HG03064 (cell line): ENCODE measurements around the gene TMPRSS9.
A peak's percentile ranks its signal among the peaks of the same experiment; 100 is the strongest.
"Not testable (repeated sequence)": the region's sequence is repeated elsewhere in the genome, so short reads cannot be mapped to it uniquely, and the experiment has no call there.

Experiments
- ATAC-seq: cut with Tn5 transposase; IDR thresholded peaks from one replicate; pipeline ENCODE4 v1.9.1; 2021; ENCODE audit warnings: low read depth; ENCODE audit not compliant: unreplicated experiment

Gene TMPRSS9

GRCh38 chr19:2454199-2454961 lies 94.3 kb downstream of the TMPRSS9 start:
- no peak for ATAC-seq

- ATAC-seq: no peak
Observed at GRCh38 chr19:2454962-2455850, 95.1 kb downstream of the TMPRSS9 start.

GRCh38 chr19:2455851-2456570 lies 95.9 kb downstream of the TMPRSS9 start:
- ATAC-seq: no peak

GRCh38 chr19:2457394-2458037 lies 97.5 kb downstream of the TMPRSS9 start:
- ATAC-seq: no peak

GRCh38 chr19:2458054-2458453 lies 98.0 kb downstream of the TMPRSS9 start:
- no peak for ATAC-seq

- ATAC-seq: not testable (repeated sequence)
Observed at GRCh38 chr19:2458776-2459175, 98.7 kb downstream of the TMPRSS9 start.

GRCh38 chr19:2460245-2460644 lies 100.2 kb downstream of the TMPRSS9 start:
- no peak for ATAC-seq

- no peak for ATAC-seq
Observed at GRCh38 chr19:2461751-2462634, 101.9 kb downstream of the TMPRSS9 start.

GRCh38 chr19:2462635-2463421 lies 102.8 kb downstream of the TMPRSS9 start:
- no peak for ATAC-seq

- not testable (repeated sequence) for ATAC-seq
Observed at GRCh38 chr19:2463694-2464093, 103.6 kb downstream of the TMPRSS9 start.

GRCh38 chr19:2464389-2464788 lies 104.3 kb downstream of the TMPRSS9 start:
- no peak for ATAC-seq

GRCh38 chr19:2468596-2468995 lies 108.5 kb downstream of the TMPRSS9 start:
- no peak for ATAC-seq

GRCh38 chr19:2469102-2469914 lies 109.2 kb downstream of the TMPRSS9 start:
- no peak for ATAC-seq

GRCh38 chr19:2469915-2470200 lies 109.8 kb downstream of the TMPRSS9 start:
- ATAC-seq: not testable (repeated sequence)

GRCh38 chr19:2474232-2475017 lies 114.4 kb downstream of the TMPRSS9 start:
- ATAC-seq: peak; percentile 32

- ATAC-seq: no peak
Observed at GRCh38 chr19:2475018-2475701, 115.1 kb downstream of the TMPRSS9 start.
